GM21381 (cell line): ENCODE measurements around the gene SEMA4G.

Source experiments
- ATAC-seq: cut with Tn5 transposase; IDR thresholded peaks from one replicate; pipeline ENCODE4 v1.9.1; 2021; ENCODE audit warnings: mild to moderate bottlenecking, moderate library complexity; ENCODE audit not compliant: unreplicated experiment

SEMA4G gene

DNA sequence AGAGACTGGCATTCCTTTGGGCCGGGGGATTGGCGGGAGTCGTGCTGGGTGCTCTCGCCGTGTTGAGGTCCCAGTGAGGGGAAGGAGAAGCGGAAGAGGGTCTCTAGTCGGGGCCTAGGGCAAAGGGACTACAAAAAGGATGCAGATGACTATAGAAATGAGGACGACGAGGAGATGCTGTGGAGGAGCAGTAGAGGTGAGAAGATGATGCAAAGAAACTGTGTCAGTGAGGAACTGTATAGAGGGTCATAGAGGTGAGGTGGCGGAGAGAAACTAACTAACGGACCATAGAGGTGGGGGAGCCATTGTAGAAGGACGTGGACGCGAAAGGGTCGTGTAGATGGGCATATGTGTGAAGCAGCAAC lies 18.4 kb downstream of the SEMA4G start:
- peak; percentile 6 for ATAC-seq

DNA sequence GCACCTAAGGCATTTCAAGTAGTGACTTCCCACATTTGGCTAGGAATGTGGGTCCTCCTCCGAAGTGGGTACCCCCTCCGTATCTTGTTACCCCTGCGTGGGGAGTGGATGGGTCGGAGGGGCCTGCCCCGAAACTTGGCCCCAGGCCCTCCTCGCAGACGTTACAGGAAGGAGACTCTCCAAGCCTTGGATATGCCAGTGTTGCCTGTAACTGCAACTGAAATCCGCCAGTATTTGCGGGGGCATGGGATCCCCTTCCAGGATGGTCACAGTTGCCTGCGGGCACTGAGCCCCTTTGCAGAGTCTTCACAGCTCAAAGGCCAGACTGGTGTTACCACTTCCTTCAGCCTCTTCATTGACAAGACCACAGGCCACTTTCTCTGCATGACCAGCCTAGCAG lies 18.9 kb downstream of the SEMA4G start:
- ATAC-seq: no peak

GRCh38 chr10:100989088-100989487 lies 19.8 kb downstream of the SEMA4G start:
- no peak for ATAC-seq

- ATAC-seq: no peak
Measured at GRCh38 chr10:100993986-100994708, 24.8 kb downstream of the SEMA4G start.

DNA sequence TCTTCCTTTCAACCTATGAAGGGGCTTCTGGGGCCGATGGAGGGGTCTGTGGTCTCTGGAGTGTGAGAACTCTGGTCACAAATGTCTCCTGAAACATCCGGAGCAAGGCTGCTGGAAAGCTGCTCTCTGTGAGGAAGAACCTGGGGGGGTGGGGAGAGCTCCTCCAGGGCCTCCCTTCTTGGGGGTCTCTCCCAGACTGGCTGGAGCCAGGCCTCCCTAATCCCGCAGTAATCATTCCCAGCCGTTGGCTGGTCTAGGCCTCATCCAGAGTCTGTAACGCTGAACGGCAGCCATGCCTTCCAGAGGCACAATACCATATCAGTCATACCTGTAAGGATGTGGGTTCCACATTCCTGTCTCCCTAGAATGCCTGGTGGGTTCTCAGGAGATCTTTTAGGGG lies 25.9 kb downstream of the SEMA4G start:
- ATAC-seq: no peak

GRCh38 chr10:100996678-100997359 lies 27.5 kb downstream of the SEMA4G start:
- peak; percentile 12 for ATAC-seq

- peak; percentile 30 for ATAC-seq
Measured at GRCh38 chr10:100997360-100998182, 28.3 kb downstream of the SEMA4G start.

DNA sequence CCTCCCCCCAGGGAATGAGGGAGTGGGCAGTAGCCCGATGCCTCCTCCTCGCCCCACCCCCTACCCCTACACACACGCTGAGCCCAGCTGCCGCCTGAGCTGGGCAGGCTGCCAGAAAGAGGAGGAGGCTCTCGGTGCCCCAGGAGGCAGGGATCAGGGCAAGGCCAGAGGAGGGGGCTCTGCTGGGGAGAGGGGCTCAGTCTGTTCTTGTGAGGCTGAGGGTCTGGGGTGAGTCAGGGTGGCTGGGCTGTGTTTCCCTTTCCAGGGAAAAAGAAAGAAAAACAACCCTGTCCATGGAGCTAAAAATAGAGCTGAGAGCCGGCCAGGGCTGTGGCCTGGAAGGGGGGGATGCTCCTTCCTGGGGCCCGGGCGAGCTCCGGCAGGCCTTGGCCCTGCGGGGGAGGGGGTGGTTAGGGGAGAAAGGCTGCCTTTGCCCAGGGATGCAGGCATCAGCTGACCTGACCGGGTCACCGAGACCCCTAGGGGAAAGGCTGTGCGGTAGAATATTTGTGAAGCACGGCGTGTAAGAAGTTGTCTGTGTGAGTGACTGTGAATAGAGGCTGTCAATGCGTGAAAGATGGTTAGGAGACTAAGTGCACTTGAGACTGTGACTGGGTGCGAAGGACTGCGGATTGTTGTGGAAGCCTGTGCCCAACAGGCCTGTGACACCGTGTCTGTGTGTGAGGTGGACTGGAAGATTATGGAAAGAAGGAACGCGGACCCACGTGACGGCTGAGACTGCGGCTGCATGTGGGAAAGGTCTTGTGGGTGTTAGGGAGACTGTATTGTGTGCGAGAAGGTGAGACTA lies 29.1 kb downstream of the SEMA4G start:
- ATAC-seq: peak; percentile 29

GRCh38 chr10:100998991-100999741 lies 29.9 kb downstream of the SEMA4G start:
- ATAC-seq: no peak

GRCh38 chr10:100999742-101000126 lies 30.4 kb downstream of the SEMA4G start, which contains the start of gene LZTS2:
Gene LZTS2, plus strand, starts transcription at chr10:100999808. Its CDS starts 2,731 bp downstream, at chr10:101002539.
- no peak for ATAC-seq

DNA sequence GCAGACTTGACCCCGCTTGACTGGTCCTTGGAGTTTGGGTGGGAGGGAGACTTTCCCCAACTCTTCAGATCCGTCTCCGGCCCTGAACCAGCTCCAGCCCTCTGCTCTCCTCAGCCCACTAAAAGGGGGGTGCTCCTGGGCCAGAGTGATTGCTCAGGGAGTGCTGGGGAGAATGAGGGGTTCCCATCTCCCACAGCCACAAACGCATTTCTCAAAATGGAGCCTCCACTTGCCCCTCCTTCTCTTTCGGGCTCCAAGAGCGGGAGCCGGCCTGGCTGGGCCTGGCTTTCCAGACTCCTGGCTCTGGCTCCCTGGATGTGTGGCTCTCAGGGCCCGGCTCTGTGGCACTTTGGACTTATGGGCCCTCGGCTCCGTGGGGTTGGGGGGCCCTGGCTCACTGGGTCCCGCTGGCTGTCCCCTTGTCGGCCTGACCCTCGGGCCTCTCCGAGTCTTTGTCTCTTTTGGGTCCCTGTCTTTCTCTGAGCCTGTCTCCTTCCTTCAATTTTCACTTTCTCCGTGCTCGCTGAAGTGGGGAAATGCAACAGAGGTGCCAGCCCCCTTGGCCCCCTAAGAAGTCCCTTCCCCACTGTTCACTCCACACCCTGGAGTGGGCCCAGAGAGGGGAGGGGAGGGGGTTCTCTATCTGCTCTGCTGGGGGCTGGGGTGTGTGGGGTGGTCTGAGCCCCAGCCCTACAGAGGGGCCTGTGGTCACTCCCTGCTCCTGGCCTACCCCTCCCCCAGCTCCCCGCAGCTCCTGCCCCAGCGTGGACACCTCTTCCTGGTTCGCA lies 31.0 kb downstream of the SEMA4G start:
- ATAC-seq: no peak

DNA sequence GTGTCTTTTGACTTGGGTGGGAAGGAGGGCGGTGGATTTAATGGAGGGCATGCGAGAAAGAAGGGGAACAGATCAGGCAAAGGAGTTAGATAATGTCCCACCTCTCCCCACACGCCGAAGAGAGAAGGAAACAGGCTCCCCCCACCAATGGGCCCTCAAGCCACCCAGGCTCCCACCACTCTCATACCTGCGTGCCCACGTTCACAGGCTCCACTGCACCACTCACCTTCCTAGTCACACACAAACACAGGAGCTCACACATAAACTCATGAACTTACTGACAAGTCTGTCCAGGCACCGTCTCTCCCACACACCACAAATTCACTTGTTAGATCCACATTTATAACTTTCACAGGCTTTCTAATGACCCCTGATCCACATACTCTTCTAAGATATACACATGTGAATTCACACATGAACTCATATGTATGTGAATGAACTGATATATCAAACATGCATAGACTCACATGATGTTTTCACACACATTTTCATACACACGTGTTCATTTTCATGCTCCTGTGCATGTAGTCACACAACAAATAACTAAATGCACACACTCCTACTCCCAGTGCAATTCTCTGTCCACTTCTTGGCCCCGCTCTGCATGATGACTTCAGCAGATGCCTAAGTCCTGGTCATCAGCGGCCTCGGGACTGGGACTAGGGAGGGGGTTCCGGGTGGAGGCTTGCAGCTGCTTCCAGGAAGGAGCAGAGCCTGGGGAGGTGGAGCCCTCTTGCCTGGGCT lies 31.8 kb downstream of the SEMA4G start:
- no peak for ATAC-seq

- ATAC-seq: no peak
Measured at GRCh38 chr10:101001659-101002035, 32.3 kb downstream of the SEMA4G start.

GRCh38 chr10:101002456-101002855 lies 33.2 kb downstream of the SEMA4G start:
- no peak for ATAC-seq

- no peak for ATAC-seq
Measured at GRCh38 chr10:101003639-101004206, 34.4 kb downstream of the SEMA4G start.

GRCh38 chr10:101005361-101005760 lies 36.1 kb downstream of the SEMA4G start:
- ATAC-seq: no peak

GRCh38 chr10:101005869-101006567 lies 36.7 kb downstream of the SEMA4G start:
- no peak for ATAC-seq
